ENCODE results near the gene ZNF98. TPM values are rescaled to one million over a fixed set of nuclear protein-coding genes. Genes with fewer than 3 reads are reported as not detected.

Gene ZNF98
- total and polyA plus RNA-seq, 7 donors: 0.15 to 10.0 (median 2.8) TPM; not detected in 3

DNA sequence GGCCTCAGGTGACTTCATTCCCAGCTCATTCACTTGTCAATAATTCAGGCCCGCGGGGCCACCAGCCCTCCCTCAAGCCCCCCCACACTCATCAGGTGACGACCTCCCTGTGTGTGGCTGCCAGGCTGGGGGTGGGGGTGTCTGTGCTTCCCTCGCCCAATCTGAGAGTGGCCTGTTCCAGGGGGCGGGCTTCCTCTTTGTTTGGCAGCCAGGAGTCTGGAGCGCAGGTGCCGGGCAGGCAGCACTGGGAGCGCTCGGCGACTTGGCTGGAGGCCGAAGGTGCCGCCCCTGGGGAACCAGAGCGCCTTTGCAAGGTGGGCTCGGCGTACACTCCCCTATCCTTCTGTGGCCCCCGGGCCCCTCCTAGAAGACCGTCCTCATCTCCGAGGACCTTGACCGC lies 5.4 kb upstream of the ZNF98 start:
- TF ChIP-seq POLR2AphosphoS5 (IDR thresholded peaks at IDR 0.05): no peak
- TF ChIP-seq POLR2A (IDR thresholded peaks at IDR 0.05): no peak
- TF ChIP-seq EP300 (IDR thresholded peaks at IDR 0.05): no peak
- TF ChIP-seq CTCF (IDR thresholded peaks at IDR 0.05): no peak
- Histone ChIP-seq H3K27me3 (peaks cover 9 to 32% (median 12%) of the 10 kb centered on the region in 3 donors), H3K4me1 (peaks cover 0 to 12% (median 3%) of the 10 kb centered on the region in 4 donors), H3K9me3 (peaks cover 0 to 20% (median 3%) of the 10 kb centered on the region in 4 donors), H3K36me3 (no peaks in the 10 kb centered on the region), H3K4me3 (peak overlapping the region in 1 of 4 donors; percentile 34), H3K27ac (no peak overlapping the region)
- WGBS, 2 donors: 8 to 30% methylated on average over 19 of the region's 19 CpGs
- DNase-seq: no peak
- intact Hi-C loops (cut with DNase I): loop anchor here (10.0 kb wide), 1 partner anchor 107 kb away; no protein-coding TSS in a partner anchor

DNA sequence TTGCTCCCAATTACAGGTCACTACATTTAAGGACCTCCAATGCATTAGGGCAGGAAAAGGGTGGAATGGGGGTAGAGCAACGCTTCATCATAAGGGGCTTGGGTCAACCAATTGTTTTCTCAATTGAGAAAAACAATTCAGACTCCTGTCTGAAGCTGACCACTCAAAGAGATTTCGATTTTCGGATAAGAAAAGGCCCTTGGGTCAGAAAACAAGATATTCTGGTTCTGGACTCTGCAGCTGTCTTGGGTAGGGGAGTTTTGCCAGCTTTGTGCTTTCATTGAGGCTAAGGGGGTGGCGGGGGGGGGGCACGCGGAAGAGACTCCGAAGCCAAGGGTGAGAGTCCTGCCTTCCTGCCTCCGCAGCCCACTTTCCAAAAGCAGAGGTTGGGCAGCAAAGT lies 4.8 kb upstream of the ZNF98 start:
- H3K27ac ChIP-seq: no peak overlapping the region
- H3K27me3 ChIP-seq: peaks cover 9 to 32% (median 12%) of the 10 kb centered on the region in 3 donors
- H3K9me3 ChIP-seq: peaks cover 0 to 20% (median 3%) of the 10 kb centered on the region in 4 donors
- DNase-seq: no peak
- intact Hi-C loops (cut with DNase I): loop anchor here (10.0 kb wide), 1 partner anchor 108 kb away; no protein-coding TSS in a partner anchor
- H3K4me3 ChIP-seq: no peak overlapping the region
- H3K36me3 ChIP-seq: no peaks in the 10 kb centered on the region
- WGBS, 2 donors: 64 to 74% methylated on average over 8 of the region's 8 CpGs
- H3K4me1 ChIP-seq: peaks cover 0 to 12% (median 3%) of the 10 kb centered on the region in 4 donors
- no peak for TF ChIP-seq CTCF (IDR thresholded peaks at IDR 0.05)

- H3K27me3 ChIP-seq: peaks cover 0 to 7% (median 0%) of the 10 kb centered on the region in 3 donors
- H3K4me1 ChIP-seq: no peaks in the 10 kb centered on the region
- no peak for TF ChIP-seq POLR2AphosphoS5 (IDR thresholded peaks at IDR 0.05)
- TF ChIP-seq EP300 (IDR thresholded peaks at IDR 0.05): no peak
- TF ChIP-seq POLR2A (IDR thresholded peaks at IDR 0.05): no peak
- no peak for TF ChIP-seq CTCF (IDR thresholded peaks at IDR 0.05)
- H3K36me3 ChIP-seq: no peaks in the 10 kb centered on the region
- intact Hi-C loops (cut with DNase I): loop anchor here (10.0 kb wide), 1 partner anchor 113 kb away; no protein-coding TSS in a partner anchor
- 7 to 27% methylated on average over 20 of the region's 20 CpGs for WGBS, 2 donors
- H3K27ac ChIP-seq: no peak overlapping the region
- no peak for DNase-seq
- H3K4me3 ChIP-seq: peak overlapping the region; percentile 12 to 38 (median 29)
- H3K9me3 ChIP-seq: peaks cover 0 to 10% (median 0%) of the 10 kb centered on the region in 4 donors
These were observed 349 bp downstream of the ZNF98 start for GRCh38 chr19:22421797-22422196.

DNA sequence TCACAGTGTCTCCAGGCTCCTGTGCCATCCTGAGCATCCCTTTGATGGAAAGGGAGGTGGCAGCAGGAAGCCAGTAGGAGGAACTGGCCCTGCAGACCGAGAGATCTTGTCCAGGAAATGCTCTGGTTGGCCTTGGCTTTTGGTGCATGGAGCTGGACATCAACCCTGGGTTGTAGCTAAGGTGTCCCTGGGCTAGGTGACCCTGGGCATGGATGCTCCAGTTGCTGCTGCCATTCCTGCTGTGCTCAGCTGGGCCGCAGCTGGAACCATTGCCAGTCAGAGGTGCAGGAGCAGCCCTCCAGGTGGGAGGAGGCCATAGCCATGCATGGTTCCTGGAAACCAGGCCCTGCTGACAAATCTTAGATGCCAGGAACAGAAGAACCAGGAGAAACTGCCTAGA lies 67.5 kb downstream of the ZNF98 start:
- intact Hi-C loops (cut with DNase I): no loop called here
- no peaks in the 10 kb centered on the region for H3K36me3 ChIP-seq
- no peak overlapping the region for H3K27ac ChIP-seq
- no peaks in the 10 kb centered on the region for H3K4me1 ChIP-seq
- TF ChIP-seq POLR2AphosphoS5 (IDR thresholded peaks at IDR 0.05) (no peak), POLR2A (IDR thresholded peaks at IDR 0.05) (no peak), CTCF (IDR thresholded peaks at IDR 0.05) (no peak), EP300 (IDR thresholded peaks at IDR 0.05) (no peak)
- DNase-seq: no peak
- H3K9me3 ChIP-seq: peaks cover 0 to 7% (median 0%) of the 10 kb centered on the region in 4 donors
- H3K4me3 ChIP-seq: no peak overlapping the region
- WGBS, 2 donors: 54 to 70% methylated on average over 2 of the region's 2 CpGs
- no peaks in the 10 kb centered on the region for H3K27me3 ChIP-seq

Small RNA genes lying within 50 kb of the gene (small RNA-seq; reads per million reads assigned to genes)
- 0 reads per million in 3 donors for gene AC011494.1

Other genes starting within 250 kb of the ZNF98 start
- gene ZNF676, start 225.4 kb downstream of the ZNF98 start, total RNA-seq: 10 to 100 TPM in 1 of 4 donors, 1 to 10 TPM in 3; 5.4 to 14.4 (median 6.6) TPM
- under 1 TPM in 1 of 3 donors, not detected in 2; 0.06 TPM for gene ZNF676, start 225.4 kb downstream of the ZNF98 start, polyA plus RNA-seq
- not detected for gene ZNF729, start 135.9 kb downstream of the ZNF98 start, total RNA-seq
- not detected for gene ZNF729, start 135.9 kb downstream of the ZNF98 start, polyA plus RNA-seq
- gene ZNF492, start 212.0 kb upstream of the ZNF98 start, total RNA-seq: under 1 TPM in 3 of 4 donors, not detected in 1; 0.14 to 0.33 (median 0.28) TPM
- gene ZNF492, start 212.0 kb upstream of the ZNF98 start, polyA plus RNA-seq: under 1 TPM in 1 of 3 donors, not detected in 2; 0.48 TPM